GM18526 (cell line): ENCODE measurements around the gene PER3.

ENCODE experiments used
- POLR2A ChIP-seq: IDR thresholded peaks from 3 replicates; pipeline ENCODE4 v1.6.1; 2011; ENCODE audit not compliant: insufficient read length; ENCODE audit errors: extremely low read depth

Gene PER3

GRCh38 chr1:7769673-7770412 is 14.2 kb upstream of the PER3 start:
- no peak for TF ChIP-seq POLR2A

GRCh38 chr1:7770669-7770996 is 13.5 kb upstream of the PER3 start:
- TF ChIP-seq POLR2A: no peak

- TF ChIP-seq POLR2A: peak; percentile 52
Measured at GRCh38 chr1:7770997-7771822, 12.9 kb upstream of the PER3 start, which contains the start of gene VAMP3. Gene VAMP3 (plus strand): TSS chr1:7771296. CDS start chr1:7771384, 88 bp downstream.

- no peak for TF ChIP-seq POLR2A
Measured at GRCh38 chr1:7771823-7772299, 12.2 kb upstream of the PER3 start.

- no peak for TF ChIP-seq POLR2A
Measured at GRCh38 chr1:7777591-7777990, 6.5 kb upstream of the PER3 start.

GRCh38 chr1:7778133-7778628 is 5.9 kb upstream of the PER3 start:
- no peak for TF ChIP-seq POLR2A

- TF ChIP-seq POLR2A: no peak
Measured at GRCh38 chr1:7780976-7781375, 3.1 kb upstream of the PER3 start.

- TF ChIP-seq POLR2A: no peak
Measured at GRCh38 chr1:7781501-7781900, 2.6 kb upstream of the PER3 start.

- TF ChIP-seq POLR2A: no peak
Measured at GRCh38 chr1:7781923-7782495, 2.1 kb upstream of the PER3 start.

GRCh38 chr1:7783178-7783711 is 846 bp upstream of the PER3 start:
- no peak for TF ChIP-seq POLR2A

- TF ChIP-seq POLR2A: no peak
Measured at GRCh38 chr1:7784492-7785071, 491 bp downstream of the PER3 start.

GRCh38 chr1:7785108-7785507 is 1.0 kb downstream of the PER3 start:
- no peak for TF ChIP-seq POLR2A

GRCh38 chr1:7786795-7787194 is 2.7 kb downstream of the PER3 start:
- no peak for TF ChIP-seq POLR2A

GRCh38 chr1:7789828-7790227 is 5.7 kb downstream of the PER3 start:
- no peak for TF ChIP-seq POLR2A

GRCh38 chr1:7795406-7795805 is 11.3 kb downstream of the PER3 start:
- TF ChIP-seq POLR2A: no peak

GRCh38 chr1:7805460-7805859 is 21.4 kb downstream of the PER3 start:
- TF ChIP-seq POLR2A: no peak
